ENCODE data around the gene TMEM125.

The TMEM125 gene

DNA sequence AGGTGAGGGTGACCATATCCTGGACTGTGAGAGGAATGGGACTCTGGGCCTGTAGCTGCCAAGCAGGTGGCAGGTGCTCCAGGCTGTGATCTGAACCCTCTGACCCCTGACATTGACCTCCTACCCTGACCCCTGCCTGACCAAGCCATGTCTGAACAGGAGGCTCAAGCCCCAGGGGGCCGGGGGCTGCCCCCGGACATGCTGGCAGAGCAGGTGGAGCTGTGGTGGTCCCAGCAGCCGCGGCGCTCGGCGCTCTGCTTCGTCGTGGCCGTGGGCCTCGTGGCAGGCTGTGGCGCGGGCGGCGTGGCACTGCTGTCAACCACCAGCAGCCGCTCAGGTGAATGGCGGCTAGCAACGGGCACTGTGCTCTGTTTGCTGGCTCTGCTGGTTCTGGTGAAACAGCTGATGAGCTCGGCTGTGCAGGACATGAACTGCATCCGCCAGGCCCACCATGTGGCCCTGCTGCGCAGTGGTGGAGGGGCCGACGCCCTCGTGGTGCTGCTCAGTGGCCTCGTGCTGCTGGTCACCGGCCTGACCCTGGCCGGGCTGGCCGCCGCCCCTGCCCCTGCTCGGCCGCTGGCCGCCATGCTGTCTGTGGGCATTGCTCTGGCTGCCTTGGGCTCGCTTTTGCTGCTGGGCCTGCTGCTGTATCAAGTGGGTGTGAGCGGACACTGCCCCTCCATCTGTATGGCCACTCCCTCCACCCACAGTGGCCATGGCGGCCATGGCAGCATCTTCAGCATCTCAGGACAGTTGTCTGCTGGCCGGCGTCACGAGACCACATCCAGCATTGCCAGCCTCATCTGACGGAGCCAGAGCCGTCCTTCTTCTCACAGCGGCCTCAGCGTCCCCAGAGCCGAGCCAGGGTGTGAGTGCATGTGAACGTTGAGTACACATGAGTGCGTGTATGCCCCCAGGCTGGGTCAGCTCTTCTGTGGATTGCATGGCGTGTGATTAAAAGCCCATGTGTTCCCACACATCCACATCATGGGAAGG is 3.1 kb downstream of the TMEM125 start:
- H3K4me3 ChIP-seq (ENCODE audit: low read depth, low read length): no peak overlapping the region

- H3K4me3 ChIP-seq (ENCODE audit: low read depth, low read length): no peak overlapping the region
These were observed 3.9 kb downstream of the TMEM125 start for GRCh38 chr1:43273708-43274107.

DNA sequence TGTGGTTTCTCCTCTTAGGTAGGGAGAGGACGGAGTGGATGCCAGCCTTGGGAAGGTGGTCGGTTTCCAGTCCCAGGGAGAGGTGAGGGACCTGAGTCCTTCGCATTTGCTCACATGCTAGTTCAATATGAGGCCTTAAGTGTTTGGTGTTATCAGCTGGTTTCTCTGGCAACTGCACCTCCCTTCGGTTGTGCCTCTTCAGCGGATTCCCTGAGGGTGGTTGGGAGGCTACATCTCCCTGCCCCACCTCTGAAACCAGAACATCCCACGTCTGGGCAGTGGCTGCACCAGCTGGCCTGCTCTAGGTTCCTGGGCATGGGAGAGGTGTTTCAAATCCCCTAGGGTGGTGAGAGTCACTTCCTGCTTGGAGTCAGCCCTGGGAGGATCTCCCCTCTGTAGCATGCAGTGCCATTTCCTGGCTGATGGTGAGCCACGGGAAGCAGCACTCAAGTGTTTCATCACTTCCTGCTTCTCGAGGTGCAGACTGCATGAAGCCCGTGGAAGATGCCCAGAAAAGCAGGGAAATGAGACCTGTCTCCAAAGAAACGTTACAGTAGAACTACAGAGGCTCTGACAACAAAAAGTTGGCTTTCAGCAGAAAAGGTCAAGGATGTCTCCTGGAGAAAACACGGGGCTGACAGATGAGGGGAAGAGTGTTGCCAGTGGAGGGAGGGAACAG is 4.5 kb downstream of the TMEM125 start:
- no peak overlapping the region for H3K4me3 ChIP-seq (ENCODE audit: low read depth, low read length)

DNA sequence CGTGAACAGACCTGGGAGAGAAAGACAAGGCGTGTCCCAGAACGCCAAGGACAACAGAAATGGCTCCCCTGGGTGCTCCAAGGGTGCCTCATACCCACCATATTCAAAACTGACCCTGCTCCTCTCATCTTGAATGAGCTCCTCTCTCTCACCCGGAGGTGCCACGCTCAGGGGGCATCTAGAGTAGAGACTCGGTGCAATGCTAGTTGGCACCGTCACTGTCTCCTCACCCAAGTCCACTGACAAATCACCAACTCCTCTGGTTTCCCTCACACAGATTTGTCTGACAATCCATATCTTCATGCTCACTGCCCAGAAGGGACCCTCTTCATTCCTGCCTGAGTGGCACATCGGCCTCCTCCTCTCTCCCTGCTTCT is 5.0 kb downstream of the TMEM125 start:
- H3K4me3 ChIP-seq (ENCODE audit: low read depth, low read length): no peak overlapping the region

- H3K4me3 ChIP-seq (ENCODE audit: low read depth, low read length): no peak overlapping the region
These were observed 6.2 kb downstream of the TMEM125 start for GRCh38 chr1:43275826-43276620.

DNA sequence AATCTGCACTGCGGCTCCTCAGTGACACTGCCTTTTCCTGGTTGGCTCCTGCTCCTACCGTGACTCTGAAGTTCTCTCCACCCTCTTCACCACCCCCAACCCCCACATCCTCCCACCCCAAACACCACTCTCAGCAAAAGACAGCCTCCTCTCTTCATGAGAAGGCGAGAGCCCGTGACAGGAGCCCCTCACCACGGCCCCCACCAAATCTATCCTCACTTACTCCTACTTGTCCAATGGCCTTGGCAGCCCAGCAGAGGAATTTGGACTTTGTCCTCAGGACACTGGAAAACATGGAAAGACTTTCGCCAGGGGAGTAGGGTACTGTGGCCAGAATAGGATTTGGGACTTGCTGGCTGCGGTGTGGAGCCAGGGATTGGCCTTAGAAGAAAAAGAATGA is 6.9 kb downstream of the TMEM125 start:
- no peak overlapping the region for H3K4me3 ChIP-seq (ENCODE audit: low read depth, low read length)

DNA sequence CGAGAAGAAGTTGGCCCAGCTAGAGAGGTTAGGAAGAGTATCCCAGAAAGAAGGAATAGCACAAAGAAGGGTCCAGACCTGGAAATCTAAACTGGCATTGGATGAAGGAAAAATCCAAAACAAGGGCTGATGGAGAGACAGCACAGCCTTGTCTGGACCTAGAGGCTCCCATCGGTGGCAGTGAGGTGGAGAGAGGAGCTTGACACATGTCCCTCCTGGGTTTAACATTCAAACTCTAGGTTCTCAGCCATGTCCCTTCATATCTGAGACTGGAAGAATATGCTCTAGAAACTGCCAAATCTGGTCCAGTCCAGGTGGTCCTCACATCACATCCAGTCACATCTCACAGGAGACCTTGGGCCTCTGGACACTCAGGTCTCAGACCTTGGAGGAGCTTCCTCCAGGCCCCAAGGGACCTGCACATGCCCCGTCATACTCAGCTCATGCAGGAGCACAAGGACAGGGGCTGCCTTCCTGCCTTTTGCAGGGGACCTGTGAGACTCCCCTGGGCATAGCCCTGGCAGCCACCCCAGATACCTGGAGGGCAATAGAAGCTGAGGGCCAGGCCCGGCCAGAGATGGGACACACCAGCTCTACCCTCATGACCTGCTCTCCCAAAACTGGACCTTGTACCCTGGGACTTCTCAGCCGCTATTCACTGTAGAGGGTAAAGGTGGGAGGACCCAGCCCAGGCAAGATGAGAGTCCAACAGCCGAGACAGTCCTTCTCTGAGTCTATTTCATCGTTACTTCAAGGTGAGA is 7.5 kb downstream of the TMEM125 start:
- H3K4me3 ChIP-seq (ENCODE audit: low read depth, low read length): no peak overlapping the region

DNA sequence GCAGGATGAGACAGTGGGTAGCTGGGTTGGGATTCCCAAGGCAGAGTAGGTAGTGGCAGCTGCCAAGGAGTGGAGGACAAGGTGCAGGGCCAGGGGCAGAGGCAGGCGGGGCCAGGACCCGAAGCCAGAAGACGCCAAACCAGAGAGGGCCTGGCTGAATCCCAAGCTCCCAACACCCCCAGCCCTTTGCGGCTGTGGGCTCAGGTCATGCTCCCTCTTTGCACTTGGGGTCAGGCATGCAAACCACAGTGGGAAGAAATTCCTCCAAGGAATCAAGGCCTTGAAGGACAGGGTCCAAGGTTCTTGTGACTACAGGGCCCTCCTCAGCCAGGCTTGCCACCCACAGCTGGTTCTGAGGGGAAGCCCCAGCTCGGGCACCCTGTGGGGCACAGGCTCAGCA is 9.4 kb downstream of the TMEM125 start:
- H3K4me3 ChIP-seq (ENCODE audit: low read depth, low read length): no peak overlapping the region

DNA sequence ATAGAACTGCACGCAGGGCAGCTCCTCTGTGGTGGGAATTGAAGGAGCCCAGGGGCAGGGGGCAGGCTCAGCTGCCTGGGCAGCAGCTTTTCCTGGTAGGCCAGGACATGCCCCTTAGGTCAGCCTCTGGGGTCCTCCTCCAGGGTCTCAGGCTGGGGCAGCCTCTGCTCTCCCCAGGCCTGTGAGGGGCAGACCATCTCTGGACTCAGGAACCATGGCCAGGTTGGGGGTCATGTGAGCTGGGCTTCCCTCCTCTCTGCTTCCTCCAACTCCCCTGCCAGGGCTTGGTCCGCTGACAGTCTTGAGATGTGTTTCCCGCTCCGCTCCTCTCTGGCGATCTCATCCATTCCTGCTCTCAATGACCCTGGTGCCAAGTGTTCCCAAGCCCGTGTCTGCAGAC is 9.9 kb downstream of the TMEM125 start:
- H3K4me3 ChIP-seq (ENCODE audit: low read depth, low read length): no peak overlapping the region

DNA sequence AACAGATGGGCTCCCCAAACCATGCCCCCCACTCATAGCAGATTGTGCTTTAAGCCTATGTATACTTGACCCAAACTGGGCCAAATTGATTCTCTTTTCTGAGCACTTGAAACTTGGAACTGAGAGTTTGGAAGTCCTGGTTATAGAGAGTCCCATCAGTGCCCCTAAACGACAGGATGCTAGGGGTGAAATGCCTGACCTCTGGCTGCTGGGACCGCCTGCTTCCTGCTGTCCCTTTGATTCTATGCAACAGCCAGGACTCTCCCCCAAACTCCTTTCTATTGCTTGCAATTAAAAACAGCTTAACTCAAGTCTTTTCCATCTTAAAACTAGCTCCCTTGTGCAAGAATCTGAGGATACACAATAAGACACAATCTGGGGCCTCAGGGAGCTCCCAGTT is 10.9 kb downstream of the TMEM125 start:
- no peak overlapping the region for H3K4me3 ChIP-seq (ENCODE audit: low read depth, low read length)

DNA sequence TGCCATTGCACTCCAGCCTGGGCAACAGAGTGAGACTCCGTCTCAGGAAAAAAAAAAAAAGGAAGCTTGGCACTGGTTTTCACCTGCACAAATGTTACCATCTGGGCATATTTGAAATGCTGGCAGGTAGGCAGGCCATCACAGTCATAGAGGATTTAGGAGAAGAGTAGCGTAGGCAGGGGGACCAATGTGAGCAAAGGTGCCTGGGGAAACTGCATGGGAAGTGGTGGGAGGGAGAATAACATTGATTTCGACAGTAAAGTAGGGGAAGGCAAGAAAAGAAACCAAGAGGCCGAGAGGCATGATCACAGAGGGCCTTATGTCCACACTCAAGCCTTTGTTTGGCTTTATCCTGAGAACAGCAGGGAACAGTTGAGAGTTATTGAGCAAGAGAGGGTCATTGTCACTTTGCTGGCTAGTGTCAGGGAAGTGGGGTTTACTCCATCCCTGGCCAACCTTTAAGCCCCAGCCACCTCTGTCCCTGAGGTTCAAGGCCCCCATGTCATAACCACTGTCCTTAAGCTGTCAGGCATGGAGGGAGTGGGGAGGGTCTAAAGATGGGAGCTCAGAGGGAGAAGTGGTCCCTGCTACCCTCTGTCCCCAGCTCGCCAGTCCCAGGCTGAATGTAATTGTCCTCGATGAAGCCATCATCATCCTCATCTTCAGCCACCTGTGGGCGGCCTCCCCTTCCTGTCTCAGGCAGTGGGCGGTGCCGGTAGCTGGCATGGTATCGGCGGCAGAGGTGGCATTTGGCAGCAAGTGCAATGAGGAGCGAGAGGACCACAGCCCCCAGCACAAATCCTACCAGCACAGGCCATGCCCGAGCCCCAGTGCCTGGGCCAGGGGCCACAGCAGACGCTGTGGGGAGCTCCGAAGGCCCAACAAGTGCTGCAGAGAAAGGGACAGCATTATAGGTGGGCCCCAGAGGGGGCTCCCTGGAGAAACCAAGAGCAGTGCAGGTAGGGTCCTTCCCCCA is 12.7 kb downstream of the TMEM125 start:
- H3K4me3 ChIP-seq (ENCODE audit: low read depth, low read length): no peak overlapping the region

DNA sequence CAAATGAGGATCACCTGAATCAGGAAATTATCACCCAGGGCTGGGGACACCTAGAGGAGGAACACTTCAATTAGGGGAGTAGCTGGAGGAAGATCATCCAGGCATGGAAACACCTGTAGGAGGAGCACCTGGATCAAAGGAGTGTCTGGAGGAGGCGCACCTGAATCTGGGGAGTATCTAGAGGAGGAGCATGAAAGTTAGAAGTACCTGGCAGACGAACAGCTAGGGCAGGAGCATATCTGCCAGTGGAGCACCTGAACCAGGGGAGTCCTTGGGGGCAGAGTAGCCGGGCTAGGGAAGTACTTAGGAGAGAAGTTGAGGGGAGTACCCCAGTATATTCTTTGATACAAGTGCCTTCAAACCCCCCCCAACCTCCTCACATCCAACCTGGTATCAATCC is 14.3 kb downstream of the TMEM125 start:
- no peak overlapping the region for H3K4me3 ChIP-seq (ENCODE audit: low read depth, low read length)

DNA sequence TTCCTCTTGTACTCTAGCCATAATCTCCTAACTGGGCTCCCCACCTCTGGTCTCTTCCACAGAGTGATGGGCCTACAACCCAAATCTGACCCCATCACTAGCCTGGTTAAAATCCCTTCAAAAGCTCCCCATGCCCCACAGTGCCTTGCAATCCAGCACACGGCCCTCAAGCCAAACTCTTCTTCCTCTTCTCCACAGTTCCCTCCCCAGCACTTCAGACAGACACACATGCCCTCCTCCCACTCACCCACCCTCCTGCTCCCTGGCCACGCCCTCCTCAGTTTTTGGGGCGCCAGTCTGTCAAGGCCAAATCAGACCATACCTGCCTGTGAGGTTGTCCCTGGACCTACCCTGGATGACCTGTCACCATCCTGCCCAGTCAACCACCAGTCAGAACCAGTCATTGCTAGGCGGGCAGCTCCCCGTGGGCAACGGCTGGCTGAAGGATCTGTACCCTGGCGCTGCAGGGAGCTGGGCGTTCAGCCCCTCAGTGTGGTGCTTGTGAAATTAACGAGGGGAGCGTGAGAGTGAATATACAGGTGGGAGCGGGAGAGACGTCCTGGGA is 14.8 kb downstream of the TMEM125 start:
- H3K4me3 ChIP-seq (ENCODE audit: low read depth, low read length): peak overlapping the region; percentile 13

DNA sequence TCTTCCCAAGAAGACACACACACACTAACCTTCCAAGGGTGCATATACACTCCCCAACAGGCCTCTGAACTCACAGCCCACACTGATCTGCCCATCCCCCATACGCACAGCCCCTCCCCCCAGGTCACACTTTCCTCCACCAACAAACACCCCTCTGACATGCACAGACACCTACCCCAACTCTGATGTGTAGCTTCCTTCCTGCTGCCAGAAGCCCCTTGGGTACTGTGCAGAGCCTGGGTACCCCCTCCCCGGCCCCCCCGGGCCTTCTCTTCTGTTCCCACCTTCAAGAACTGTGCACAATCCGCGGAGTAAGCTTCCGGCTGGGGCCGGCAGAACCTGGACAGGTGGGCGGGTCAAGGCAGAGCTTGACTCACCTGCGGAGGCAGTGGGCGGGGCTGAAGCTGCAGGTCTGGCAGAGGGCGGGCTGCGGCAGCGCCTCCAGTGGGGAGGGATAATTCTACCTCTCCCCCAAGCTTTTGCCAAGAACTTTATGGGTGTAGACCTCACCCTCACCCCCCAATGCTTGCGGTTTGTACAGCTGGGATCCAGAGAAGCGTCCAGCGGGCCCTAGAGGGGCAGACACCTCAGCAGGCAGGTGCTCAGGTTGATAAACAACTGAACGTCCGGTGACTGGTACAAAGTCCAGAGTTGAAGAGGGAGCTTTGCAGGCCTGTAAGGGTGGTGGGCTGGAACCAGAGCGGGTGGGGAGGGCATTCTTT is 15.6 kb downstream of the TMEM125 start, which contains the start of gene C1orf210:
Gene C1orf210, minus strand, starts transcription at position 313 of the 722 bp plus-strand sequence. CDS start 2,311 bp downstream, outside the sequence.
- H3K4me3 ChIP-seq (ENCODE audit: low read depth, low read length): peak within 1 kb of the TSS; percentile 13

DNA sequence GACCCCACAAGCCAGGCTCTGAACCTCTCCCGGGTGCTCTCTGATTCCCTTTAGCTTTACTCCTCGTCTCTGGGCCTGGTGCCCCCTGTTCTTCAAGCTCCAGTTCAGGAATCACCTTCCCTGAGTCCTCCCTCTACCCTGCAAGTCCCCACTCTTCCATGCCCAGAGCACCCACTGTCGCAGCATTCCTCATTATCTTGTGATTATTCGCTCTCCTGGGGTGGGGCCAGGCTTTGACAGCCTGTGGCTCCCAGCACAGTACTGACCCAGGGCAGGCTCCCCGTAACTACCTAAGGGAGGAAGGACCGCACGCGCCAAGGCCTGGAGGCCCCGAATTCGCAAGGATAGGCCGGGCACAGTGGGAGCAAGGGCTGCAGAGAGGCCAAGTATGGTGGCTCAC is 16.3 kb downstream of the TMEM125 start:
- H3K4me3 ChIP-seq (ENCODE audit: low read depth, low read length): no peak overlapping the region

DNA sequence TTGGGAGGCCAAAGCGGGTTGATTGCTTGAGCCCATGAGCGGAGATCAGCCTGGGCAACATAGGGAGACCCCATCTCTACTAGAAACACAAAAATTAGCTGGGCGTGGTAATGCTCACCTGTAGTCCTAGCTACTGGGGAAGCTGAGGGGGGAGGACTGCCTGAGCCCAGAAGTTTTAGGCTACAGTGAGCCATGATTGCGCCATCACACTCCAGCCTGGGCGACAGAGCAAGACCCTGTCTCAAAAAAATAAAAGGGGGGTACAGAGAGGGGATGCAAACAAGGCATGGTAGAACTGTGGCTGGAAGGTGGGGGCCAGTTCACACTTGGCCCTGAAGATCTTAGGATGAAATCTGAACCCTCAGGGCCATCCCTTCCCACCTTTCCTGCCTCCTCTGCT is 16.8 kb downstream of the TMEM125 start:
- no peak overlapping the region for H3K4me3 ChIP-seq (ENCODE audit: low read depth, low read length)

DNA sequence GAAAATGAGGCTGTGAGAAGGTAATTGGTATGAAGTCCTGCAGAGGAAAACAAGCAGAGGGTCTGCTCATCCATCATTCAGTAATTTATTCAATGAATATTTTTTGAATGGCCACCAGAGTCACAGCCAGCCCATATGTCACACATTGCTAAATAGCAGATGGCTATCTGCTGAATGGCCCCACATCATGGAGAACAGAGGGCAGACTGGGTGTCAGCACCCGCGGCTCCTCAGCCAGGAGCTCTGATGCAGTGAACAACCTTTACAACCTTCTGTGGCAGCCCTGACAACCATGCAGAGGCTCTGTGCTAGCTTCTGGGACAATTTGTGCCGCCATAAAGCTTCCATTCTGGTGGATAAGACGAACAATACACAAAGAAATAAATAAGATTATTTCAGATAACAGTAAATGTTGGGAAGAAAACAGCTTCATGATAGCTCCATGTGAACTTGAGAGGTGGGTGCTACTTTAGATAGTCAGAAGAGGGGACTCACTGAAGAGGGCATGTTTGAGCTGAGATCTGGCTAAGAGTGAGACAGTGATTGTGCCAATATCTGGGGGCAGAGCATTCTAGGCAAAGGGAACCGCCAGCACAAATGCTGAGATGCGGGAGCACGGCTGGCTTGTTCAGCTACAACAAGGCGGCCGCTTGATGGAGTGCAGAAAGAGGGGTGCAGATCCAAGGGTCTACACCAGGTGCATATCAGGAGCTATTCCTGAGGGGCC is 18.4 kb downstream of the TMEM125 start:
- no peak overlapping the region for H3K4me3 ChIP-seq (ENCODE audit: low read depth, low read length)
